Thymus (tissue), 11 donors: ENCODE data around the gene LMNA. TPM values are rescaled to one million over a fixed set of nuclear protein-coding genes. Genes with fewer than 3 reads are reported as not detected.

Experiments
- DNase-seq, 9 donors: peaks; one replicate each; pipeline ENCODE4 v3.0.0-alpha.2; 2013; ENCODE audit warnings: low spot score in 9 of 9, low read depth in 6 of 9, missing footprints in 1 of 9
- H3K27ac ChIP-seq, 2 donors: one replicate each; pipeline ENCODE4 v1.5.1; 2013; ENCODE audit warnings: control low read depth in 1 of 2, low read depth in 1 of 2, low read length in 1 of 2, mild to moderate bottlenecking in 1 of 2, moderate library complexity in 1 of 2
- H3K27me3 ChIP-seq, 2 donors: one replicate each; pipeline ENCODE4 v1.5.1; 2013; ENCODE audit warnings: low read length in 1 of 2; ENCODE audit not compliant: control insufficient read depth in 2 of 2, insufficient read depth in 1 of 2
- H3K36me3 ChIP-seq, 2 donors: one replicate each; pipeline ENCODE4 v1.5.1; 2013; ENCODE audit warnings: low read length in 1 of 2, mild to moderate bottlenecking in 1 of 2, moderate library complexity in 1 of 2; ENCODE audit not compliant: control insufficient read depth in 2 of 2, insufficient read depth in 2 of 2
- H3K4me1 ChIP-seq, 2 donors: one replicate each; pipeline ENCODE4 v1.5.1; 2013; ENCODE audit warnings: low read length in 2 of 2; ENCODE audit not compliant: control insufficient read depth in 2 of 2, insufficient read depth in 2 of 2
- H3K4me3 ChIP-seq, 2 donors: one replicate each; pipeline ENCODE4 v1.5.1; 2013; ENCODE audit warnings: low read length in 2 of 2, control low read depth in 1 of 2, mild to moderate bottlenecking in 1 of 2
- H3K9me3 ChIP-seq, 2 donors: one replicate each; pipeline ENCODE4 v1.5.1; 2013; ENCODE audit warnings: low read length in 1 of 2, mild to moderate bottlenecking in 1 of 2; ENCODE audit not compliant: control insufficient read depth in 2 of 2, insufficient read depth in 1 of 2
- WGBS: extraction: QIAGEN DNeasy Blood & Tissue Kit; methylation state at CpG from one replicate; pipeline ENCODE4 v1.1.7; 2013; 5-methylcytosine and 5-hydroxymethylcytosine counted together
- polyA plus RNA-seq: library from polyadenylated mRNA; stranded (reverse); fragments of 200-250 nt; gene quantifications from one replicate; pipeline ENCODE4 v1.2.3, GENCODE V29; 2013
- total RNA-seq: library from RNA; stranded (reverse); fragments of 120-200 nt; gene quantifications from one replicate; pipeline ENCODE4 v1.2.4, GENCODE V29; 2013
- donor health status: healthy.

The LMNA gene
- total and polyA plus RNA-seq, 2 donors = 51.6 to 68.3 TPM

GRCh38 chr1:156108057-156108456 lies 6.5 kb upstream of the LMNA start:
- Histone ChIP-seq H3K27ac (no peak overlapping the region), H3K4me1 (peaks cover 0 to 42% of the 10 kb centered on the region in 2 donors), H3K4me3 (no peak overlapping the region), H3K9me3 (no peaks in the 10 kb centered on the region), H3K27me3 (peaks cover 6 to 83% of the 10 kb centered on the region in 2 donors), H3K36me3 (no peaks in the 10 kb centered on the region)
- WGBS = 92% methylated on average over 3 of the region's 3 CpGs
- DNase-seq = no peak

DNA sequence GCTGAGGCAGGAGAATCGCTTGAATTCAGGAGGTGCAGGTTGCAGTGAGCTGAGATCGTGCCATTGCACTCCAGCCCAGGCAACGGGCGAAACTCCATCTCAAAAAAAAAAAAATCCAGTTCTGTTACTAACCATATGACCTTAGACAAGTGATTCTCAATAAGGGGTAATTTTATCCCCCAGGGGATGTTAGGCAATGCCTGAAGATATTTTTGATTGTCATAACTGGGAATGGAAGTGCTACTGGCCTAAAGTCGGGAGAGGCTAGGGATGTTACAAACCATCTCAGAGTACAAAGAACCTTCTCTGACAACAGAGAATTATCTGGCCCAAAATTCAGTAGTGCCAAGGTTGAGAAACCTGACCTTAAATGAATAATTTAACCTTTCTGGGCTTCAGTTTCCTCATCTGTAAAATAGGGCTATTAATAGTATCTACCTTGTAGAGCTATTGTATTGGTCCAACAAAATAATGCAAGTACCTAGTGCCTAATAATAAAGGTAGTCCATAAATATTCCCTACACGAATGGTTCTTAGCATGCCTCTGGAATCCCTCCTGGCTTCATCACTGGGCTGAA lies 5.8 kb upstream of the LMNA start:
- Histone ChIP-seq H3K9me3 (no peaks in the 10 kb centered on the region), H3K4me3 (no peak overlapping the region), H3K4me1 (peaks cover 0 to 37% of the 10 kb centered on the region in 2 donors), H3K36me3 (no peaks in the 10 kb centered on the region), H3K27me3 (peaks cover 12 to 83% of the 10 kb centered on the region in 2 donors), H3K27ac (no peak overlapping the region)
- WGBS = 96% methylated on average over 6 of the region's 6 CpGs
- no peak for DNase-seq

GRCh38 chr1:156110252-156110651 lies 4.3 kb upstream of the LMNA start:
- Histone ChIP-seq H3K27ac (no peak overlapping the region), H3K36me3 (no peaks in the 10 kb centered on the region), H3K4me3 (no peak overlapping the region), H3K27me3 (peaks cover 26 to 83% of the 10 kb centered on the region in 2 donors), H3K4me1 (peaks cover 0 to 31% of the 10 kb centered on the region in 2 donors), H3K9me3 (no peaks in the 10 kb centered on the region)
- no peak for DNase-seq
- 95% methylated on average over 2 of the region's 2 CpGs for WGBS

GRCh38 chr1:156111355-156111962 lies 3.1 kb upstream of the LMNA start:
- H3K27ac ChIP-seq = no peak overlapping the region
- 93% methylated on average over 4 of the region's 4 CpGs for whole genome bisulfite sequencing

DNA sequence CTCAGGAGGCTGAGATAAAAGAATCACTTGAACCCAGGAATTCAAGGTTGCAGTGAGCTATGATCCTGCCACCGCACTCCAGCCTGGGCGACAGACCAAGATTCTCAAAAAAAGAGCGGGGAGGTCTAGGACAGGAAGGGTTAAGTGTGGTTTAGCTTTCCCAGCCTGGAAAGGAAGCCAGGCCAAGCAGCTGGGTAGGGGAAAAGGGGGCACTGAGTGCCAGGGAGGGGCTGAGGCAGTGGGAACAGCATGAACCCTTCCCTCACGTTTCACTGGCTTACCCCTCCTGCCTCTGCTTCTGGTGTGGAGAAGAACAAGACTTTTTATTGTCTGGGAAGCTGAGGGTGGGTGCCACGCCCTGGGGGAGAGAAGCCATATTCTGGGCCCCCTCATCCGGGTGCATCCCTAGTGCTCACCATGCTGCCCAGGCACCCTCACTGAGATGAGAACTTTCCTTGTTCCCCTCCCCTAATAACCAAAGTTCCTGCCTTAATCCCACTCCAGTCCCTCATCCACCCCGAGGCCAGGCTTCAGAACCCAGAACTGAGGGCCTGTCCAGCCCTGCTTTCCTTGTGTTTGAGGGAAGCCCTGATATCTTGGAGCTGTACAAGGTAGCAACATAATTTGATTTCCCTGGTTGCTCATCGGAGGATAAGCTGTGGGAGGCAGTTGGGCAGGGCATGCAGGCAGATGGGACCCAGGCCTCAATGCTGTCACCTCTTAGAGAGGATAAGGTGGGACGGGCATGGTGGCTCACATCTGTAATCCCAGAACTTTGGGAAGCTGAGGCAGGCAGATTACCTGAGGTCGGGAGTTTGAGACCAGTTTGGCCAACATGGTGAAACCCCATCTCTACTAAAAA lies 2.0 kb upstream of the LMNA start:
- 85% methylated on average over 10 of the region's 10 CpGs for WGBS
- DNase-seq = no peak
- no peak overlapping the region for H3K4me3 ChIP-seq
- peaks cover 0 to 11% of the 10 kb centered on the region in 2 donors for H3K4me1 ChIP-seq
- H3K9me3 ChIP-seq = no peaks in the 10 kb centered on the region
- no peak overlapping the region for H3K27ac ChIP-seq
- H3K36me3 ChIP-seq = no peaks in the 10 kb centered on the region
- H3K27me3 ChIP-seq = peaks cover 39 to 82% of the 10 kb centered on the region in 2 donors

More at GRCh38 chr1:156111355-156111962, 3.1 kb upstream of the LMNA start:
- Histone ChIP-seq H3K36me3 (no peaks in the 10 kb centered on the region), H3K9me3 (no peaks in the 10 kb centered on the region), H3K27me3 (peaks cover 38 to 83% of the 10 kb centered on the region in 2 donors), H3K4me3 (no peak overlapping the region), H3K4me1 (peaks cover 0 to 21% of the 10 kb centered on the region in 2 donors)
- no peak for DNase-seq

GRCh38 chr1:156113282-156113950 lies 1.1 kb upstream of the LMNA start:
- 91% methylated on average over 4 of the region's 4 CpGs for WGBS
- no peak overlapping the region for H3K4me3 ChIP-seq
- H3K27me3 ChIP-seq = peaks cover 40 to 87% of the 10 kb centered on the region in 2 donors
- peak overlapping the region in 1 of 2 donors; percentile 58 for H3K27ac ChIP-seq
- peaks cover 0 to 11% of the 10 kb centered on the region in 2 donors for H3K4me1 ChIP-seq
- H3K36me3 ChIP-seq = no peaks in the 10 kb centered on the region
- DNase-seq = no peak
- no peaks in the 10 kb centered on the region for H3K9me3 ChIP-seq

- peaks cover 0 to 12% of the 10 kb centered on the region in 2 donors for H3K4me1 ChIP-seq
- no peaks in the 10 kb centered on the region for H3K9me3 ChIP-seq
- no peak for DNase-seq
- peak overlapping the region; percentile 33 to 80 for H3K27ac ChIP-seq
- H3K36me3 ChIP-seq = no peaks in the 10 kb centered on the region
- 1% methylated on average over 49 of the region's 49 CpGs for WGBS
- peaks cover 39 to 87% of the 10 kb centered on the region in 2 donors for H3K27me3 ChIP-seq
- H3K4me3 ChIP-seq = peak overlapping the region; percentile 47
Measured at GRCh38 chr1:156114919-156115513, 505 bp downstream of the LMNA start.

DNA sequence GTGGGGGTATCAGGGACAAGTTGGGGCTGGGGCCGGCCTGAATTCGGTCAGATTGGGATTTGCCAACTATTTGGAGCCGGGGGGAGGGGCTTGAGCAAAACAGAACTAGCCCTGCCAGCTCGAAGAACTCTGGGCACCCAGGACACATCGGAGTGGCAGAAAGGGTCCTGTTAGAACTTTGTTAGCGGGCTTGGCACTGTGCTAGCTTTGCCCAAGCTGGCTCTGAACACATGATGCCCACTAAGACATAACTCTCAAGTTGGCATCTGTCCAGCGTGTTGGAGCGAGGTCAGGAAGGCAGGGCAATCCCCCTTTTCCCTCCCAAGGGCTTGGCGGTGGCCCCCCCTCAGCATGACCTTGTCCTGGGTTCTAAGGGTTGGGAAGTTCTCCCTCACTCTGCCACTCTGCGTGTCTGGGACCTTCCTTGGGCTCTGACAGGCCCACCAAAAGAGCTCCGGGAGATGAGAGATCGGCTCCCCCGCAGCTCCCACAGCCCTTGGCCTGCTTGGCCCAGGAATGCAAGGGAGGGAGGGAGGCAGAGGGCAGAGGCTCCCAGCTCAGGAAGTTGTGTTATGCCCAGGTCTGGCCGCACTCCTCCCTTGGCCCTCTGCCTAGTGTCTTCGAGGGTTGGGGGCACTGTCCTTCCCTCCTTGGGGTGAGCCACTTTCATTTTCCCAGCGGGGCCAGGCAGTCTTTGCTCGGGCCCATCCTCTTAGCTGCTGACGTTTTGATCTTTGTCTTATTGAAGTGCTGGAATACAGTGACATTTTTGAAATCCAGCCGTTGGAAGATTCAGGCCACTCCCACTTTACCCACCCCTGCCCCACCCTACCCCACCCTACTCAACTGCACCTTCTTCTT lies 1.2 kb downstream of the LMNA start:
- H3K4me3 ChIP-seq = peak overlapping the region; percentile 47
- 30% methylated on average over 19 of the region's 19 CpGs for WGBS
- H3K4me1 ChIP-seq = peaks cover 0 to 19% of the 10 kb centered on the region in 2 donors

More for the DNA sequence above, 1.2 kb downstream of the LMNA start:
- H3K36me3 ChIP-seq = no peaks in the 10 kb centered on the region
- peak overlapping the region; percentile 33 to 80 for H3K27ac ChIP-seq
- H3K9me3 ChIP-seq = no peaks in the 10 kb centered on the region
- no peak for DNase-seq
- H3K27me3 ChIP-seq = peaks cover 39 to 88% of the 10 kb centered on the region in 2 donors
